Liver (tissue), 9 donors: ENCODE results near the gene ZPBP2. TPM values are rescaled to one million over a fixed set of nuclear protein-coding genes. Genes with fewer than 3 reads are reported as not detected.
"Not testable (repeated sequence)": the region's sequence is repeated elsewhere in the genome, so short reads cannot be mapped to it uniquely, and the experiment has no call there.

Experiments
- DNase-seq: peaks from one replicate; pipeline ENCODE4 v3.0.0-alpha.2; 2017; ENCODE audit warnings: low spot score
- H3K27ac ChIP-seq, 2 donors: one replicate each; pipeline ENCODE4 v1.7.0; 2013; ENCODE audit warnings: inconsistent platforms in 2 of 2, low read length in 2 of 2, control low read depth in 1 of 2, low read depth in 1 of 2, mild to moderate bottlenecking in 1 of 2
- H3K27me3 ChIP-seq, 4 donors: one replicate each; pipeline versions ENCODE4 v1.6.1 to v1.7.0; 2013; ENCODE audit warnings: low read length in 3 of 4, inconsistent platforms in 1 of 4, mild to moderate bottlenecking in 1 of 4, moderate library complexity in 1 of 4; ENCODE audit not compliant: control insufficient read depth in 4 of 4, insufficient read depth in 4 of 4
- H3K36me3 ChIP-seq, 4 donors: one replicate each; pipeline versions ENCODE4 v1.6.1 to v1.7.0; 2013; ENCODE audit warnings: low read length in 3 of 4, mild to moderate bottlenecking in 3 of 4, low read depth in 1 of 4, moderate library complexity in 1 of 4; ENCODE audit not compliant: control insufficient read depth in 4 of 4, insufficient read depth in 3 of 4
- H3K4me1 ChIP-seq, 4 donors: one replicate each; pipeline versions ENCODE4 v1.6.1 to v1.7.0; 2013; ENCODE audit warnings: low read length in 3 of 4, mild to moderate bottlenecking in 3 of 4, moderate library complexity in 1 of 4; ENCODE audit not compliant: control insufficient read depth in 4 of 4, insufficient read depth in 4 of 4
- H3K4me3 ChIP-seq, 3 donors: one replicate each; pipeline versions ENCODE4 v1.6.1 to v1.7.0; 2013; ENCODE audit warnings: low read length in 3 of 3, control low read depth in 1 of 3, low read depth in 1 of 3, mild to moderate bottlenecking in 1 of 3
- H3K9ac ChIP-seq, 2 donors: one replicate each; pipeline ENCODE4 v1.7.0; 2013; ENCODE audit warnings: low read length in 2 of 2, mild to moderate bottlenecking in 2 of 2, moderate library complexity in 2 of 2, control low read depth in 1 of 2, low read depth in 1 of 2
- H3K9me3 ChIP-seq, 4 donors: one replicate each; pipeline versions ENCODE4 v1.6.1 to v1.7.0; 2013; ENCODE audit warnings: low read length in 3 of 4; ENCODE audit not compliant: control insufficient read depth in 4 of 4
- ATF3 ChIP-seq: IDR thresholded peaks from 2 replicates; pipeline ENCODE4 v1.6.1; 2016; ENCODE audit warnings: antibody characterized with exemption
- CTCF ChIP-seq: fragments of 150-350 bp; IDR thresholded peaks from 2 replicates; pipeline ENCODE4 v1.5.1; 2017; ENCODE audit warnings: improper control_type of control experiment, low read depth, low read length; ENCODE audit not compliant: missing input control
- EGR1 ChIP-seq, 2 donors: IDR thresholded peaks; 2 replicates each; pipeline ENCODE4 v1.6.1; 2016 to 2018; ENCODE audit warnings: antibody characterized with exemption in 2 of 2, low read depth in 2 of 2
- FOXA2 ChIP-seq: IDR thresholded peaks from 2 replicates; pipeline ENCODE4 v1.6.1; 2016; ENCODE audit warnings: antibody characterized with exemption
- GABPA ChIP-seq, 2 donors: IDR thresholded peaks in 1 of 2; conservative IDR thresholded peaks in 1 of 2; 2 replicates each; pipeline ENCODE4 v1.6.1; 2016; ENCODE audit warnings: antibody characterized with exemption in 2 of 2, mild to moderate bottlenecking in 1 of 2, moderate library complexity in 1 of 2
- HNF4G ChIP-seq: IDR thresholded peaks from 2 replicates; pipeline ENCODE4 v1.6.1; 2016; ENCODE audit warnings: antibody characterized with exemption
- JUND ChIP-seq, 2 donors: IDR thresholded peaks; 2 replicates each; pipeline ENCODE4 v1.6.1; 2016; ENCODE audit warnings: antibody characterized with exemption in 2 of 2
- MAX ChIP-seq: IDR thresholded peaks from 2 replicates; pipeline ENCODE4 v1.6.1; 2016; ENCODE audit warnings: antibody characterized with exemption
- NR2F2 ChIP-seq: IDR thresholded peaks from 2 replicates; pipeline ENCODE4 v1.6.1; 2016; ENCODE audit warnings: antibody characterized with exemption
- RAD21 ChIP-seq, 2 donors: IDR thresholded peaks; 2 replicates each; pipeline ENCODE4 v1.6.1; 2016; ENCODE audit warnings: antibody characterized with exemption in 2 of 2, mild to moderate bottlenecking in 2 of 2
- RXRA ChIP-seq, 2 donors: IDR thresholded peaks; 2 replicates each; pipeline ENCODE4 v1.6.1; 2017 to 2018; ENCODE audit warnings: antibody characterized with exemption in 2 of 2, mild to moderate bottlenecking in 1 of 2
- SP1 ChIP-seq: IDR thresholded peaks from 2 replicates; pipeline ENCODE4 v1.6.1; 2018; ENCODE audit warnings: antibody characterized with exemption, mild to moderate bottlenecking
- TAF1 ChIP-seq: conservative IDR thresholded peaks from 2 replicates; pipeline ENCODE4 v1.6.1; 2016; ENCODE audit warnings: antibody characterized with exemption, mild to moderate bottlenecking
- WGBS: extraction: QIAGEN DNeasy Blood & Tissue Kit; methylation state at CpG from one replicate; pipeline ENCODE4 v1.1.7; 2013; 5-methylcytosine and 5-hydroxymethylcytosine counted together
- polyA plus RNA-seq, 2 donors: library from polyadenylated mRNA; stranded (reverse) in 1 of 2; unstranded in 1 of 2; fragments of 200-250 nt in 1 of 2; fragments of >200 nt in 1 of 2; fragmentation: Nextera tagmentation in 1 of 2; extraction: Ambion mirVana in 1 of 2; gene quantifications; one replicate each; pipeline versions ENCODE4 v1.2.1 to v1.2.3, GENCODE V29; 2013 to 2015
- total RNA-seq, 2 donors: library from RNA; depleted of rRNA; stranded (reverse); fragments of >200 nt; gene quantifications; one replicate each; pipeline ENCODE4 v1.2.3, GENCODE V29; 2014
- TF ChIP-seq, protein P1 (sequence below): IDR thresholded peaks from 2 replicates; pipeline ENCODE4 v1.6.1; 2016; ENCODE audit warnings: antibody characterized with exemption, mild to moderate bottlenecking
- TF ChIP-seq, protein P2 (sequence below): IDR thresholded peaks from 2 replicates; pipeline ENCODE4 v1.6.1; 2016; ENCODE audit warnings: antibody characterized with exemption
- donor health status: healthy.
- donor health status: healthy.
- donor health status: healthy.
- donor health status: healthy.
- donor health status: healthy.

The ZPBP2 gene
- total and polyA plus RNA-seq, 4 donors: not detected

DNA sequence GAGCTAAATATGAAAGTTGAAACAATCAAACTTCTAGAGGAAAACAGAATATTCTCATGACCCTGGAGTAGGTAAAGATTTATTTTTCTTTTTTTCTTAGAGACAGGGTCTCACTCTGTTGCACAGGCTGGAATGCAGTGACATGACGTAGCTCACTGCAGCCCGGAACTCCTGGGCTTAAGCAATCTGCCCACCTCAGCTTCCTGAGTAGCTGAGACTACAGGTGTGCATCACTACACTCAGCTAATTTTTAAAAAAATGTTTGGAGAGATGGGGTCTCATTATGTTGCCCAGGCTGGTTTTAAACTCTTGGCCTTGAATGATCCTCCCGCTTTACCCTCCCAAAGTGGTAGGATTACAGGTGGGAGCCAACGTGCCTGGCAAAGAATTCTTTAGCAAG lies 19.4 kb upstream of the ZPBP2 start:
- no peaks in the 10 kb centered on the region for H3K36me3 ChIP-seq
- no peak overlapping the region for H3K27ac ChIP-seq
- DNase-seq: no peak
- H3K9ac ChIP-seq: no peak overlapping the region
- 83% methylated on average over 4 of the region's 4 CpGs for whole genome bisulfite sequencing
- no peak for TF ChIP-seq CTCF
- no peak for TF ChIP-seq NR2F2
- TF ChIP-seq TAF1: no peak
- TF ChIP-seq RXRA (IDR thresholded peaks at IDR 0.05): no peak
- no peaks in the 10 kb centered on the region for H3K4me1 ChIP-seq
- no peak overlapping the region for H3K4me3 ChIP-seq
- H3K9me3 ChIP-seq: no peaks in the 10 kb centered on the region
- no peaks in the 10 kb centered on the region for H3K27me3 ChIP-seq

DNA sequence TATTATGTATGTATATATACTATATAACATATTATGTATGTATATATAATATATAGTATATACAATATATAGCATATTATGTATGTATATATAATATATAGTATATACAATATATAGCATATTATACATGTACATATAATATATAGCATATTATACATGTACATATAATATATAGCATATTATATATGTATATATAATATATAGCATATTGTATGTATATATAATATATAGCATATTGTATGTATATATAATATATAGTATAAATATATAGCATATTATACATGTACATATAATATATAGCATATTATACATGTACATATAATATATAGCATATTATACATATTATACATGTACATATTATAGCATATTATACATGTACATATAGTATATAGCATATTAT lies 17.8 kb upstream of the ZPBP2 start:
- not testable (repeated sequence) for H3K4me1 ChIP-seq, H3K4me3 ChIP-seq, H3K27me3 ChIP-seq, DNase-seq, H3K27ac ChIP-seq, H3K9me3 ChIP-seq, H3K36me3 ChIP-seq, H3K9ac ChIP-seq

DNA sequence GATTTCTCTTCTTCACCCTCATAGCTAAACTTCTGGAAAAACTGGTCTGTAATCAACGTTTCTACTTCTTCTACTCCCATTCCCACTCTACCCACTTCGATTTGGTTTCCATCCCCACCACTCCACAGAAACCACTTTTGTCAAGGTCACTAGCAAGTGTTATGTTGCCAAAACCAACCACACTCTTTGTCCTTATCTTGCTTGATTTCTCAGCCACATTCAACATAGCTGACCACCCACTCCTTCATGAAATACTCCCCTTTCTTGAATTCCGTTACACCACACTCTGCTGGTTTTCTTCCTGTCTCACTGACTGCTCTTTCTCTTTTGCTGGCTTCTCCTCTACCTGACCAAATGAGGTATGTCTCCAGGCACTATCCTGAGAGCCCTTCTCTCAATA lies 15.8 kb upstream of the ZPBP2 start:
- TF ChIP-seq, protein P1, sequence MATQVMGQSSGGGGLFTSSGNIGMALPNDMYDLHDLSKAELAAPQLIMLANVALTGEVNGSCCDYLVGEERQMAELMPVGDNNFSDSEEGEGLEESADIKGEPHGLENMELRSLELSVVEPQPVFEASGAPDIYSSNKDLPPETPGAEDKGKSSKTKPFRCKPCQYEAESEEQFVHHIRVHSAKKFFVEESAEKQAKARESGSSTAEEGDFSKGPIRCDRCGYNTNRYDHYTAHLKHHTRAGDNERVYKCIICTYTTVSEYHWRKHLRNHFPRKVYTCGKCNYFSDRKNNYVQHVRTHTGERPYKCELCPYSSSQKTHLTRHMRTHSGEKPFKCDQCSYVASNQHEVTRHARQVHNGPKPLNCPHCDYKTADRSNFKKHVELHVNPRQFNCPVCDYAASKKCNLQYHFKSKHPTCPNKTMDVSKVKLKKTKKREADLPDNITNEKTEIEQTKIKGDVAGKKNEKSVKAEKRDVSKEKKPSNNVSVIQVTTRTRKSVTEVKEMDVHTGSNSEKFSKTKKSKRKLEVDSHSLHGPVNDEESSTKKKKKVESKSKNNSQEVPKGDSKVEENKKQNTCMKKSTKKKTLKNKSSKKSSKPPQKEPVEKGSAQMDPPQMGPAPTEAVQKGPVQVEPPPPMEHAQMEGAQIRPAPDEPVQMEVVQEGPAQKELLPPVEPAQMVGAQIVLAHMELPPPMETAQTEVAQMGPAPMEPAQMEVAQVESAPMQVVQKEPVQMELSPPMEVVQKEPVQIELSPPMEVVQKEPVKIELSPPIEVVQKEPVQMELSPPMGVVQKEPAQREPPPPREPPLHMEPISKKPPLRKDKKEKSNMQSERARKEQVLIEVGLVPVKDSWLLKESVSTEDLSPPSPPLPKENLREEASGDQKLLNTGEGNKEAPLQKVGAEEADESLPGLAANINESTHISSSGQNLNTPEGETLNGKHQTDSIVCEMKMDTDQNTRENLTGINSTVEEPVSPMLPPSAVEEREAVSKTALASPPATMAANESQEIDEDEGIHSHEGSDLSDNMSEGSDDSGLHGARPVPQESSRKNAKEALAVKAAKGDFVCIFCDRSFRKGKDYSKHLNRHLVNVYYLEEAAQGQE: no peak
- TF ChIP-seq CTCF: no peak
- no peak for TF ChIP-seq NR2F2
- TF ChIP-seq SP1: no peak
- TF ChIP-seq MAX: no peak
- no peak for TF ChIP-seq ATF3
- no peak for TF ChIP-seq RXRA (IDR thresholded peaks at IDR 0.05)
- no peak for TF ChIP-seq RAD21 (IDR thresholded peaks at IDR 0.05)
- TF ChIP-seq, protein P2, sequence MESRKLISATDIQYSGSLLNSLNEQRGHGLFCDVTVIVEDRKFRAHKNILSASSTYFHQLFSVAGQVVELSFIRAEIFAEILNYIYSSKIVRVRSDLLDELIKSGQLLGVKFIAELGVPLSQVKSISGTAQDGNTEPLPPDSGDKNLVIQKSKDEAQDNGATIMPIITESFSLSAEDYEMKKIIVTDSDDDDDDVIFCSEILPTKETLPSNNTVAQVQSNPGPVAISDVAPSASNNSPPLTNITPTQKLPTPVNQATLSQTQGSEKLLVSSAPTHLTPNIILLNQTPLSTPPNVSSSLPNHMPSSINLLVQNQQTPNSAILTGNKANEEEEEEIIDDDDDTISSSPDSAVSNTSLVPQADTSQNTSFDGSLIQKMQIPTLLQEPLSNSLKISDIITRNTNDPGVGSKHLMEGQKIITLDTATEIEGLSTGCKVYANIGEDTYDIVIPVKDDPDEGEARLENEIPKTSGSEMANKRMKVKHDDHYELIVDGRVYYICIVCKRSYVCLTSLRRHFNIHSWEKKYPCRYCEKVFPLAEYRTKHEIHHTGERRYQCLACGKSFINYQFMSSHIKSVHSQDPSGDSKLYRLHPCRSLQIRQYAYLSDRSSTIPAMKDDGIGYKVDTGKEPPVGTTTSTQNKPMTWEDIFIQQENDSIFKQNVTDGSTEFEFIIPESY: no peak
- TF ChIP-seq TAF1: no peak
- no peak for TF ChIP-seq GABPA (IDR thresholded peaks at IDR 0.05 in 1 of 2, conservative IDR thresholded peaks at IDR 0.05 in 1 of 2)
- TF ChIP-seq HNF4G: no peak
- TF ChIP-seq EGR1 (IDR thresholded peaks at IDR 0.05; ENCODE audit: low read depth in 2 of 2): no peak
- no peak for TF ChIP-seq JUND (IDR thresholded peaks at IDR 0.05)
- no peak for TF ChIP-seq FOXA2

More for the DNA sequence above, 15.8 kb upstream of the ZPBP2 start:
- Histone ChIP-seq H3K9me3 (no peaks in the 10 kb centered on the region), H3K9ac (no peak overlapping the region), H3K27ac (no peak overlapping the region), H3K36me3 (no peaks in the 10 kb centered on the region), H3K4me3 (no peak overlapping the region), H3K27me3 (no peaks in the 10 kb centered on the region), H3K4me1 (no peaks in the 10 kb centered on the region)
- no peak for DNase-seq
- 60% methylated on average over 3 of the region's 3 CpGs for WGBS
